HG03196 (cell line): Measurements from ENCODE around the gene UAP1L1.
"Not testable (repeated sequence)": the region's sequence is repeated elsewhere in the genome, so short reads cannot be mapped to it uniquely, and the experiment has no call there.

Experiments
- ATAC-seq: cut with Tn5 transposase; IDR thresholded peaks from one replicate; pipeline ENCODE4 v1.9.1; 2021; ENCODE audit not compliant: unreplicated experiment

Gene UAP1L1

DNA sequence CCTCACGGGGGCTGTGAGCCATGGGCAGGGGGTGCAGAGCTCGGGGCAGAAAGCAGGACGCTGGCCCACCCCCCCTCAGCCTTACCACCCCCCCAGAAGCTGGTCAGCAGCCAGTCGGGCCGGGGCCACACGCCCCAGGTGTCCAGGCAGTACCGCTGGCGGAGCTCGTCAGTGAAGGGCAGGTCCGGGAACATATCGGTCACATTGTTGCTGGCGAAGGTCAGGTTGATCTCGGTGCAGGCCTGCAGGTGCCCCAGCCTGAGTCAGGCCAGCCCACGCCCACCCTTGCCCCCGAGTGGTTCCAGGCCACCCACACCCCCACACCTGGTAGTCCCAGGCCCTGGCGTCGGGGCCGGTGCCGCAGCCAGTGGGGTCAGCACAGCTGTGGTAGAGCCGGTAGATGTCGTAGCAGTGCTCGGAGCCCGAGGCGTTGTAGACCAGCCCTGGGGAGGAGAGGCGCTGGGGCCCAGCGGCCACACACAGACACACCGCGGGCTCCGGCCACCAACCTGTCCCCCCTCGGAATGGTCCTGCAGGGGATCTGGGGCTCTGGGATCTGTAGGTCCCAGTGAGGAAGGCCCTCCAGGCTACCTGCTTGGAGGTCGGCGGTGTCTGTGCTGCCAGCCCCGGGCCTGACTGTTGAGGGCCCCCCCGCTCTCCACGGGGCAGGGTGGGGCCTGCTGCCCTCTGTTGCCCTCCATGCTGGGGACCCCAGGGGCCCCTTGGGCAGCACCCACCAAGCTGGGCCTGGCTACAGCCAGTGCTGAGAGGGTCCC lies 34.7 kb downstream of the UAP1L1 start:
- ATAC-seq: no peak

DNA sequence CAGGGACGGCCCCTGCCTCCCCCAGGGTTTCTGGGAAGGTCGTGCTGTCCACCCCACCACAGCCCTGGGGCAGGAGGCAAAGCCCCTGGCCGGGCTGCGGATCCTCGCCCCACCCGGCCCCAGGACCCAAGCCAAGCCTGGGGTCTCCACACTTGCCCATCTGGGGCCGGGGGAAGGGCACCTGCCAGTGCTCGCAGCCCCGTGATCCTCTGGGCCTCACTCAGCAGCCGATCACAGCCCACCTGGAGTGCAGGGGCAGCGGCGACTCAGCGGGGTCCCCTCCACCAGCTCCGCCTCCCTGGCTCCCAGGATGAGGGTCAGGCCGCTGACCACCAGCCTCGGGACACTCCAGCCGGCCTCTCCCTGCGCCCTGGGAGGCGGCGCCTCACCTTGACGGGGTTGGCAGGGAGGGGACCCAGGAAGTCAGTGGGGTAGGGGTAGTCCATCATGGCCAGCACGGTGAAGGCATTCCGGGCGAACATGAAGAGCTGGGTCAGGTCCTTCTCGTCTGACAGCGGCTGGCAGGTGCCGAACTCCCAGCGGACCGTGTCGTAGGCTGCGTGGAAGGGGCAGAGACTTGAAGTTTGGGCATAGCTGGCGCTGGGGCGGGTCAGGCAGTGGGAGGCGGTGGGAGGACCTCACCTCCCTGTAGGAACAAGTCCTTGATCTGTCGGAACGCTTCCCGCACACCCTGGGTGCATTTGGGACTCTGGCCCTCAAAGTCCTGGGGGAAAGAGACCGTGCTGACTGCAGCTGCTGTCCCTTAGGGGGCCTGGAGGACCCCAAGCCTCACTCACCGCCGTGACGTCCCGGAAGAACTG lies 35.5 kb downstream of the UAP1L1 start:
- ATAC-seq: no peak

DNA sequence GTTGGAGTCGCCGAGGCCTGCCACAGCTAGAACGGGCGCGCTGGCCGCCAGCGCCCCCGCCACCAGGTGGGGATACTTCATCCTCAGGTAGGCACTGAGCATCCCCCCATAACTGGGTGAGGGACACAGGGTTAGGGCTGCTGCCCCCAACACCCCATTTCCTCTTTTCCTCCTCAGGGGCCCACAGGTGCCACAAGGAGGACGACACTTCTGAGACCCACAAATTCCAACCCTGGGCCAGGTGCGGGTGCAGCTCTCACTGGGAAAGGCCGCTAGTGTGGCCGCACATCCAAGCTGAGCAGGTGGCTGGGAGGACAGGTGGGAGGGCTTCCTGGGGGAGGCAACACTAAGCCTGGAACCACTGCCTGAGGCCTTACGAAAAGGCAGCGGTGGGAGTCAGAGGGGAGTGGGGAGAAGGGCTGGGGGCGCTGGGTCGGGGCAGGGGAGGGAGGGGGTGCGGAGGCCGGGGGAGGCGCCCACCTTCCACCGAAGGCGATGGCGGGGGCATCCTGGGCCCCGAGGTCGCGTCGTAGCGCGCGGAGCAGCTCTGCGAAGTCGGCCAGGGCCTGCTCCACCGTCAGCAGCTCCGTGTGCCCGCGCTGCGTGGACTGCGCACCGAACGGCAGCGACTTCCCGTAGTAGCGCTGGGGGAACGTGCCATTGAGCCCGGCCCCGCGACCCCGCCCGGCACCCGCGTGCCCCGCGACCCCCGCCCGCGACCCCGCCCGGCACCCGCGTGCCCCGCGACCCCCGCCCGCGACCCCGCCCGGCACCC lies 36.3 kb downstream of the UAP1L1 start:
- no peak for ATAC-seq

DNA sequence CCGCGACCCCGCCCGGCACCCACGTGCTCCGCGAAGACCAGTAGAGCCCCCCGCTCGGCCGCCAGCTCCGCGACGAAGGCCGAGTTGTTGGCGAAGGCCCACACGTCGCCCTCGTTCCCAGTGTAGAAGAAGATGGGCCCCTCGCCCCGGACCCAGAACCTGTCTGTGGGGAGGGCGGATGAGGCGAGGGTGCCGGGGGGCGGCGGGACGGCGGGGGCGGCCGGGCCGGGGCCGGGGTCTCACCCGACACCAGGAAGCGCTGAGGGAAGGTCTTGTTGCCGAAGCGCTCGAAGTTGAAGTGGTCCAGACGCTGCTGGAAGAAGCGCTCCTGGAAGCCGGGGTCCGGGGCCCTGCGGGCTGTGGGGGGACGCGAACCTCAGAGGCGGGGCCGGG lies 36.9 kb downstream of the UAP1L1 start:
- no peak for ATAC-seq

DNA sequence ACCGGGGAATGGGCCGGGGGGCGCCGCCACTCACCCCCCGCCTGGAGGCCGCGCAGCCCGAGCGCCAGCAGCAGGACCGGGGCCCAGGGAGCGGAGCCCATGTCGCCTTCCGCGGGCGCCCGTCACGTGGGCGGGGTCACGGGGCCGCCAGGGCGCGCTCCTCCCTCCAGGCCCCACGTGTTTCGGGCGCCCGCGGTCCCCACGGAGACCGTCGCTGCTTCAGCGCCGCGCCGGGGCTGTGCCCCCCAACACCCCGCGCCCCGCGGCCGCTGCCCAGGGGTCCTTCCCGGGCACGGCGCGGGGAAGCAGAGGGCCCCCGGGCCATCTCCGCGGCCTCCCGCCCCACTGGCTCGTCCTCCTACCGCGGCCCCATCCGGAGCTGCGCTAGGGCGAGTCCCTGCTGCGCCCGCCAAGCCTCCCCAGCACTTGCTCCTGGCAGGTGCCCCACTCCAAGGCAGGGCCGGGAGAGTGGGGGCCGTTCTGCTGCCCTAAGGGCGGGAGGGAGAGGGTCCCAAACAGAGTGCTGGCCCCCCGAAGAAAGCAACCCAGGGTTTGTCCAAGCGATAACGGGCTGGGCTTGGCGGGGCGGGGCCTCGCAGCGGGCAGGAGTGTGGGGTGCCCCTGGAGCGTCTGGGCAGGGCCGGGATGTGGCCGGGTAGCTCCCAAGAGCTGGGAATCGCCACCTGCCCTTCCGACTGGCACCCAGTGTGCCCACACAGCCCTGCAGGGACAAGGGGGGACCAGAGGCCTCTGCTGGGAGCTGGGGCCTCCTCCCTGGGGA lies 37.5 kb downstream of the UAP1L1 start, which contains the start of gene DPP7:
TSS of gene DPP7 (minus strand) at position 121 of the 781 bp plus-strand sequence. CDS start at position 101, 20 bp downstream.
- ATAC-seq: peak; percentile 57

DNA sequence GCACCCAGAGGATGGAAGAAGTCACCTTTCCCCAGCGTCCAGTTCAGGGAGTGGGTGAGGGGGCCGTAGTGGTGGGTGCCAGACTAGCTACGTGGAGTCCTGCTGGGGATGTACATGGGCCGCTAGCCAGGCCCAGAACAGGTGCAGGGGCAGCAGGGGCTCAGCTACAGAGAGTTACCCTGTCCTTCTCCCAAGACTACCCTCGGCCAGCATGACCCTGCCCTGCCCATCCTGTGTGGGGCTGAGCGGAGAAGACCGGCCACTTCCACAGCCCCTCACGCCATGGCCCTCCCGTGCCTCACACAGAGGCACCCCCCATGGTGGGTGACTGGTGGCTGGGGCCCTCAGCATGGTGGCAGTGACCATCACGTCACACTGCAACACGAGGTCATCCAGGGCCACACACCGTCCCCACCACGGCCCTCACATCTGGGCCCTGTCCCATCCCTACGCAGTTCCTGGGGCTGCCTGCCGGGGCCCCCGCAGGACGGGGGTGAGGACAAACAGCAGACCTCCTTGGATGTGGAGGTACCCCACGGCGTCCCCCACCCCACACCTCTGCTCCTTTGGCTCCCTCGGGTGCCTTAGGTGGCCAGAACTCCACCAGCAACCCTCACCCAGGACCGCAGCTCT lies 38.2 kb downstream of the UAP1L1 start:
- ATAC-seq: no peak

DNA sequence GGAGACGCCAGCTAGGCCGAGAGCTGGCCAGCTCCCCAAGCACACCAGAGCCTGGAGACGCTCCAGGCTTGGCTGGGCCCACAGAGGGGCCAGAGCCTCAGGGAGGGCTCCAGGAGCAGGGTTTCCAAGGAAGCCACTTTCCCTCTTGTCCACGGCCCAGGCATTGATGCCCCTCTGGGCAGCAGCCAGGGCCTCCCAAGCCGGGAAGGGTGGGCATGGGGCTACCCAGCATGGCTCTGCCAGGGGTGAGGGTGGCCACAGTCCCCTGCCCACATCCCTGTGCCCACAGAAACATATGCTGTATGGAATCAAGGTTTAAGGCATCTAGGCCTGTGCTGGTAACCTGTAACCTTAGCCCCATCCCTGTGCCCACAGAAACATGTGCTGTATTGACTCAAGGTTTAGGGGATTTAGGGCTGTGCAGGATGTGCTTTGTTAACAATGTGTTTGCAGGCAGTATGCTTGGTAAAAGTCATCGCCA lies 38.8 kb downstream of the UAP1L1 start:
- ATAC-seq: no peak

DNA sequence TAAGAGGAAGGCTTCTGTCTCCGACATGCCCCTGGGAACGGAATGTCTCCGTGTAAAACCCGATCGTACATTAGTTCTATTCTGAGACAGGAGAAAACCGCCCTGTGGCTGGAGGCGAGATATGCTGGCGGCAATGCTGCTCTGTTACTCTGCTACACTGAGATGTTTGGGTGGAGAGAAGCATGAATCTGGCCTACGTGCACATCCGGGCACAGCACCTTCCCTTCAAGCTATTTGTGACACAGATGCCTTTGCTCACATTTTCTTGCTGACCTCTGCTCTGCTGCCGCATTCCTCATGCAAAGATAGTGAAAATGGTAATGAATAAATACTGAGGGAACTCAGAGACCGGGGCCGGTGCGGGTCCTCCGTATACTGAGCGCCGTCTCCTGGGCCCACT lies 39.4 kb downstream of the UAP1L1 start:
- no peak for ATAC-seq

DNA sequence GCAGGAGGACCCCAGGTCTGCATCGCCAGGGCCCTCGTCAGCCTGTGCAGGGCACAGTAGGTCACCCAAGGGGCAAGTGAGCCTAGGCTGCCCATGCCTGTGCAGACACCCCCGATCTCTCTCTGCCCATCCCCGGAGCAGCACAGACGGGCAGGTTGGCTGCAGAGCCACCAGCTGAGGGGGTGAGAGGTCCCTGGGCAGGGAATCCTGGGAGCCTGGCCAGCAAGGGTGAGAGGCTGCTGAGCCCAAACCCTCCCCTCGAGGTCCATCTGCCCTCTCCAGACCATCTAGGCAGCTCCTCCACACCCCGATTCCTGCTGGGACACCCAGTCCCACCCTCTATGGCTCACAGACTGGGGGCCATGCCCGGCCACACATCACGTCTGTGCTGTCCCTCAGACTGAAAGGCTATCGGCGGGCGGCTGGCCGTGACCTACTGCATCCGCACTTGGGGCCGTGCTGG lies 40.0 kb downstream of the UAP1L1 start:
- ATAC-seq: no peak

DNA sequence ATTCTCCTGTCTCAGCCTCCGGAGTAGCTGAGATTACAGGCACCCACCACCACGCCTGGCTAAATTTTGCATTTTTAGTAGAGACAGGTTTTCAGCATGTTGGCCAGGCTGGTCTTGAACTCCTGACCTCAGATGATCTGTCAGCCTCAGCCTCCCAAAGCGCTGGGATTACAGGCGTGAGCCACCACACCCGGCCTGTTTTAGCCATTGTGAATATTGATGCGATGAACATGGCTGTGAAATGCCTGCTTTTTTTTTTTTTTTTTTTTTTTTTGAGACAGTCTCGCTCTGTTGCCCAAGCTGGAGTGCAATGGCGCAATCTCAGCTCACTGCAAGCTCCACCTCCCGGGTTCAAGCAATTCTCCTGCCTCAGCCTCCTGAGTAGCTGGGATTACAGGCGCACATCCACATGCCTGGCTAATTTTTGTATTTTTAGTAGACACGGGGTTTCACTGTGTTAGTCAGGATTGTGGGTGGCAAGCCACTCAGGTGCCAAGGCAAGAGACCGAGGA lies 40.8 kb downstream of the UAP1L1 start:
- not testable (repeated sequence) for ATAC-seq

DNA sequence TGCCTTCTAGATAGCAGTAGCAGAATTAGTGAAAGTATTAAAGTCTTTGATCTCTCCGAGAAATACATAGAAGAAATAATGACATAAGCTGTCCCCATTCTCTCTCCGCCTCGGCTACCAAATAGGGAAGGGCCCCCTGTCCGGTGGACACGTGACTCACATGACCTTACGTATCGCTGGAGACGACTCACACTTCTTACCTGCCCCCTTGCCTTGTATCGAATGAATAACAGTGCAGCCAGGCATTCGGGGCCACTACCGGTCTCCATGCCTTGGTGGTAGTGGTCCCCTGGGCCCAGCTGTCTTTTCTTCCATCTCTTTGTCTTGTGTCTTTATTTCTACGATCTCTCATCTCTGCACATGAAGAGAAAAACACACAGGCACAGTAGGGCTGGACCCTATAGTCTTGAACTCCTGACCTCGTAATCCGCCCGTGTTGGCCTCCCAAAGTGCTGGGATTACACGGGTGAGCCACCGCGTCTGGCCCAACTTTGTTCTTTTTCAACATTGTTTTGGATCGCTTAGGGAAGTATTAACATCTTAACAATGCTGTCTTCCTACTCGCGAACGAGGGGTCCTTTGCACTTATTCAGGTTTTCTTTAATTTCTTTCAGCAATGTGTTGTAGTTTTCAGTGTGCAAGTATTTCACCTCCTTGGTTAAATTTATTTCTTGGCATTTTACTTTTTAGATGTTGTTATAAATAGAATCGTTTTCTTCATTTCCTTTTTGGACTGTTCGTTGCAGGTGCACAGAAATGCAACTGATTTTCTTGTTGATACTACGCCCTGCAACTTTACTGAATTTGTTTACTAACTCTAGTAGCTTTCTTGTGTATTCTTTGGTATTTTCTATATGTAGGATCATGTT lies 44.8 kb downstream of the UAP1L1 start:
- ATAC-seq: not testable (repeated sequence)

DNA sequence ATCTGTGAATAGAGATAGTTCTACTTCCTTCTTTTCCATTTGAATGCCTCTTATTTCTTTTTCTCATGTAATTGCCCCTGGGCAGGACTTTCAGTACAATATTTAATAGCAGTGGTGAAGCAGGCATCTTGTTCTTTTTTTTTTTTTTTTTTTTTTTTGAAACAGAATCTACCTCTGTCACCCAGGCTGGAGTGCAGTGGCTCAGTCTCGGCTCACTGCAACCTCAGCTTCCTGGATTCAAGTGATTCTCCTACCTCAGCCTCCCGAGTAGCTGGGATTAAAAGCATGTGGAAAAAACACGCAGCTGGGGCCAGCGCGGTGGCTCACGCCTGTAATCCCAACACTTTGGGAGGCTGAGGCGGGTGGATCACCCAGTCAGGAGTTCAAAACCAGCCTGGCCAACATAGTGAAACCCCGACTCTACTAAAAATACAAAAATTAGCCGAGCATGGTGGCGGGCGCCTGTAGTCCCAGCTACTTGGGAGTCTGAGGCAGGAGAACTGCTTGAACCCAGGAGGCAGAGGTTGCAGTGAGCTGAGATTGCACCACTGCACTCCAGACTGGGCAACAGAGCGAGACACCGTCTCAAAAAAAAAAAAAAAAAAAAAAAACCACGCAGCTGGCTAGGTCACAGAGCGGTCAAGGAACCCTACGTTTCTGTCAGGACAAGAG lies 45.6 kb downstream of the UAP1L1 start:
- ATAC-seq: not testable (repeated sequence)

DNA sequence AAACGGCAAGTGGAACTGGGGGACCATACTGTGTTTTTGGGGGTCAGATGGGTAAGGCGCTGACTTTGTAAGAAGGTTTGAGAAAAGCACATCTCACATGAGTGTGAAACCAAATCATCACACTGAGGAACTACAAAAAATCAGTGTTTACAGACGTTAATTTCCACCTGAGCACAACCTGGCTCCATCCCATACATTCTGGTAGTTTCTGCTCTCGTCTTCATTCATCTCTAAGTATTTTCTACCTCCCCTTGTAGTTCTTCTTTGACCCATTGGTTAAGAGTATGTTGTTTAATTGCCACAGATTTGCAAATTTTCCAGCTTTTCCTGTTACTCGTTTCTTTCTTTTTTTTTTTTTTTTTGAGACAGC lies 46.1 kb downstream of the UAP1L1 start:
- ATAC-seq: no peak

DNA sequence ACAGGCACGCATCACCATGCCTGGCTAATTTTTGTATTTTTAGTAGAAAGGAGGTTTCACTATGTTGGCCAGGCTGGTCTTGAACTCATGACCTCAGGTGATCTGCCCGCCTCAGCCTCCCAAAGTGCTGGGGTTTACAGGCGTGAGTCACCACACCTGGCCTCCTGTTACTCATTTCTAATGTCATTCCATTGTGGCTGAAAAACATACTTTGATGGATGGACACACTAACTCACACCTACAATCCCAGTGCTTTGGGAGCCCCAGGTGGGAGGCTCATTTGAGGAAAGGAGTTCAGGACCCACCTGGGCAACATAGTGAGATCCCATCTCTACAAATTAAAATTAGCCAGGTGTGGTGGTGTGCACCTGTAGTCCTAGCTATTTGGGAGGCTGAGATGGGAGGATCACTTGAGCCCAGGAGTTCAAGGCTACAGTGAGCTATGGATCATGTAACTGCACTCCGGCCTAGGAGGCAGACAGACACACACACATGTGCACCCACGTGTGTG lies 46.7 kb downstream of the UAP1L1 start:
- not testable (repeated sequence) for ATAC-seq

DNA sequence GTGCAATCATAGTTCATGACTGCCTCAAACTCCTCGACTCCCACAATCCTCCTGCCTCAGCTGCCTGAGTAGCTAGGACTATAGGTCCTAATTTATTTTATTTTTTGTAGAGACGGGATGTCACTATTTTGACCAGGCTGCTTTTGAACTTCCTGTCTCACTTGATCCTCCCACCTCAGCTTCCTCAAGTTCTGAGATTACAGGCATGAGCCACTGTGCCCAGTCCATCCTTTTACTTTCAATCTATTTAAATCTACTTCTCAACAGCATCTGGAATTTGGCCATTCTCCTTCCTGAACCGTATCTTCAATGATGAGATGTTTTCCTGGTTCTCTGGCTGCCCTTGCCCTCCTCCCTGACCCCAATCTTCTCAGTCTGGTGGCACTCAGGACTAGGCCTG lies 49.5 kb downstream of the UAP1L1 start:
- ATAC-seq: no peak

DNA sequence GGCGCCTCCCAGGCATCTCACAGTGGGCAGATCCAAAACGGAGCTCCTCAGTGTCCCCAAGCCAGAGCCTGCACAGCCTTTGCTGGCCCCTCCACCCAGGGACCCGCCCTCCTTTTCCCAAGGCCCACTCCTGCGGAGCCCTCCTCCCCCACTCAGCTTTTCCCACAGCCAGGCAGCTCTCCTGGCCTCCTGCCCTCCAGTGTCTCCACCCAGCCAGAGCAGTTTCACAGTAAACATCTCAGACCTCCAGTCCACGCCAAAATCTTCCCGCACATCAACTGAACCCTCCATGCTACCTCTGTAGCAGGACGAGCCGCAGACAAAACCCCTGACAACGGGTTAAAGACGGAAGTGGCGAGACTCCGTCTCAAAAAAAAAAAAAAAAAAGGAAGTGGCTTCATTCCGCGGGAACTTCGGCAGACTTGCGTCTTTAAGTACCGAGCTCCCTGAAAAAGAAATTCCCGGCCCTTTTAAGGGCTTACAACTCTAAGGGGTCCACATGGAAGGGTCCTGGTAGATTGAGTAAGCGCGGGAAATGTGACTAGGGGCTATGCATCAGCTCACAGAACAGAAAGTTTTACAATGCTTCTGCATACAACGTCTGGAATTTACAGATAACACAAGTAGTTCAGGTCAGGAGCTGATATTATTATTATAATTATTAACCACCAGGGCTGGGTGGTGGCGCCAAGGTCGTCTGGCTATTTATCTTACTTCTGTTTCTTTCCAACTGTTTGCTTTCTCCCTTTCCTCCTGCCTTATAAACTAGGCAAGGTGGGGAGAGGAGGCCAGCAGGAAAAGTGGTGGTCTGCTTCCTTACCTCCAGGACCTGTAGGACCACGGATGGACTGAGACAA lies 50.2 kb downstream of the UAP1L1 start:
- no peak for ATAC-seq
